Non-pigmented ciliary epithelial cell (primary cell): ENCODE results near the gene CISD3.

Experiments used
- DNase-seq: peaks from one replicate; pipeline ENCODE4 v3.0.0-alpha.2; 2010; ENCODE audit warnings: low read depth

Gene CISD3

DNA sequence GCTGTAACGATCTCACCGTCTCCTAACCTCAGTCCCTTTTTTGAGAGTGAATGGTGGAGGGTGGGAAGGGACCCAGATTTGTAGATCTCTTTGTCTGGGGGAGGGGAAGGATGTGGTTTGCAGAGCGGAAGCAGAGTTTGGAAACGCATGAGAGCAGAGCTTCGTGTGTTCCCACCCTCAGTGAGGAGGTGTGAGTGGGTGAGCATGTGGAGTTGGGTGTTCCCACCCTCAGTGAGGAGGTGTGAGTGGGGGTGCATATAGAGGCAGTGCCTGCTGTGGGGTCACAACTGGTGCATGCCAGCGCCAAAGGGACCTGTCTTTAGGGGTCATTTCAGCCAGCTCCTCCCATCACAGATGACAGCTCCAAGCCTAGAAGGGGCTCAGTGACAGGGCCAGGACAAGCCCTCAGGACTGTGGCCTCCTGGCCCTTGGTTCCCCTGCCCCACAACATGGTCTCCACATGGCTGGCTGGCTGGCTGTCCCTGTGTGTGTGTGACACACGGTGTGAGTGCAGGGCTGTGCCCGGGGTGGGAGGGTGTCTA, 1.8 kb upstream of the CISD3 start:
- DNase-seq, result no peak

DNA sequence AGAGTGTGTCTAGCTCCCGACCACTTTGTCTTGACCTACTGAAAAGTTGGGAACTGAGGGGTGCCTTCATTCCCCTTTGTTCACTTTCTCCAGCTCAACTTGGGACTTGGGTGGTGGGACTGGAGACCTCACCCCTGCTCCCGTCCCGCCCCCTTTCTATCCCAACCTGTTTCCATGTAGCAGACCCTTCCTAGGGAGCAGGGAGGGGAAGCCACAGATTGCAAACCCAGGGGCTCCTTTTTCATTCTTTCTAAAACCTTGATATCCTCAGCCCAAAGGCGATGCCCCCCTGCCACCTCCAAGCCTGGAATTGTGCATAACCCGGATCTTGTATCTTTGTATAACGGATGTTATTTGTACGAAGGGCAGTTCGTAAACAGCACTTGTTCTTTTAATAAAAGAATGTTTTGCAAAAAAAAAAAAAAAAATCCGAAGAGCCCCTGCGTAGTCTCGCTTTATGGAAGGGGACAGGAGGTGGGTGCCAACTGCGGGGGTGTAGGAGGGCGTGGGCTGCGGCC, 714 bp upstream of the CISD3 start:
- DNase-seq, result no peak

DNA sequence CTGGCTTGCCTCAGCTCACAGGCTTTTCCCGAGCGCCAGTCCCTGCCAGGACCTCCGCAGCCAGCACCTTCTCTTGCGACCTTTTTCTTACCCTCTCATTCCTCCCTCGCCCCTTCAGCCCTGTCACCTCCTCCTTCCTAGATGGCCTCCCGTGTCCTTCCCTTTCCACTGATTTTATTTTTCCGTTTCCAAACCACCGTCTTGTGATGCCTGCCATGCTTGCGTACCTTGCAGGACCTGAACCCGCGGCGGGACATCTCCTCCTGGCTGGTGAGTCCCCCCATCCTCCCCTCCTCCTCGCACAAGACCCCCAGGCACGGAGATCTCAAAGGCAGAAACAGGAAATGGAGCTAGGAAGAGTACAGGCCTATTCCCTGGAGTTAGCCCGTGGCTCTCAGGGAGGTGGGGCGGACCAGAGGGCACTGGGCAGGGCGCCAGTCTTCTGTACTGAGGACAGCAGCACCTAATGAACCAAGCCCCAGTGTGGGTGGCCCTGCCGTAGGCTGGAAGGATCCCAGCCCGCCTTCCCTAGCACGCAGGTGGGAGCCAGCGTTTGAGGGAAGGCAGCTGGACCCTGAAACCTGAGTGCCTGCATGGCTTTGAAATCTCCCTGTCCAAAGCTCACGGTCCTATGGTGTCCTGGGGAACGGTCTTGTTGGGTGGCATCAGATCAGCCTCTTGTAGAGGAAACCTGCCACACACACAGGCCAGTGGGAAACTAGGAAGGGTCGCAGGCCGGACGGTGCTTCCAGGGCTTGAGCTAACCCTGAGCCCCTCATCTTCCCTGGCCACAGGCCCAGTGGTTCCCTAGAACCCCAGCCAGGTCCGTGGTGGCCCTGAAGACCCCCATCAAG, 612 bp downstream of the CISD3 start:
- DNase-seq, result no peak

DNA sequence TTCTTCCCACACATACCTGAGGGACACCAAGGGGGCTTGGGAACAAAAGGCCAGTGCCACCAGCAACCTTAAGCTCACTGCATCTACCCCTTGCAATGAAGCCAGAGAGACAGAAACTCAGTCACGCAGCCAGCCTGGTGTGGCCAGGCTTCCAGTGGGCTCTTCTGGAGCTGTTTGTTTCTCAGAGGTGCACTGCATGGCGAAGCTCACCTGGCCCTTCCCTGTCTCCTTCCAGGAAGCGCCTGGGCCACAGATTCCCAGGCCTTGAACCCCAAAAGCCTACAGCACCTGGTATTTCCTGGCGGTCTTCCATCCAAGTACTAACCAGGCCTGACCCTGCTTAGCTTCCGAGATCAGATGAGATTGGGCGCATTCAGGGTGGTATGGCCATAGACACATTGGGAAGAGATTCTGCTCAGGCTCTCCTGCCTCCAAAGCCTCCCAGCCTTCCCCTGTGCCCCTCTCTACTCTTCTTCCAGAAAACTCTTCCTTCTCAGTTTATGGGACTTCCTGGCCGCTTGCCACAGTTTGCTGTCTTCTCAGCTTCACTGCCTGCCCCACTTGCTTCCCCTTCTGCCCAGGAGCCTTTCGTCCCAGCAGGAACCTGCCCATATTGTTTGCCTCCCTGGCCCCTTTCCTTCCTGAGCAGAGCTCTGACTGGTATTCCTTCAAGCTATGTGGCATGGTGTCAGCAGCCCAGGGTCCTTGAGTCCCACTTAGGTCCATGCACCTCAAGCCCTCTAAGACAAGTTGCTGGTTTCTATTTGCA, 1.6 kb downstream of the CISD3 start:
- no peak for DNase-seq

DNA sequence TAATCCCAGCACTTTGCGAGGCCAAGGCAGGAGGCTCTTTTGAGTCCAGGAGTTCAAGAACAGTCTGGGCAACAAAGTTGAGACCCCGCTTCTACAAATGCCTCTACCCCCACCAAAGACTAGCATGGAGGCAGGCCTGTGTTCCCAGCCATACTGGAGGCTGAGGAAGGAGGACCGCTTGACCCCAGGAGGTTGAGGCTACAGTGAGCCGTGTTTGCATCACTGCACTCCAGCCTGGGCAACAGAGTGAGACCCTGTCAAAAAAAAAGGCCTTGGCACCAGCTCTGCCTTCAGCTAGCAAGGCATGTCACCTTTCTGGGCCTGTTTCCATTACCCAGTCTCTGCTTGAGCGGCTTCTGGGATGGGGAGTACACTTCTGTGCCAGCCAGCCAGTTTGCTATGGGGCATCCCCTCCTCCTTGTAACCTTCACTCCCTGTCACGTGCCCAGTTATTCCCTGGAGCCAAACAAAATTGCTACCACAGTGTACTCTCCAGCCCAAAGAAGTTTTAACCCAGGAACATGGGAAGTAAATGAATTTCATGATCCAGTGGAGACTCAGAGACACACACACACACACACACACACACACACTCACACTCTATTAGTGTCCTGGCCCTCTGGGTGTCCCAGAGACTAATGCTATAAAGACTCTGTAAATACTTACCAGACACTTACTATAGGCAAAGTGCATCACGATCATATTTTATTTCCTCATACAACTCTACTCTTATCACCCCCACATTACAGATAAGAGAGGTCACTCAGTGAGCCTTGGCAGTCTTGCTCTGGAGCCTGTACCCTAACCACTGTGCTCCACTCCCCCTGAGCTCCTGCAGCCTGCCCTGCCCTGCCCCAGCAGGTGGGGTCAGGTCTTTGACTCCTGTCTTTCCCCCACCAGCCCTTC, 2.5 kb downstream of the CISD3 start:
- no peak for DNase-seq

DNA sequence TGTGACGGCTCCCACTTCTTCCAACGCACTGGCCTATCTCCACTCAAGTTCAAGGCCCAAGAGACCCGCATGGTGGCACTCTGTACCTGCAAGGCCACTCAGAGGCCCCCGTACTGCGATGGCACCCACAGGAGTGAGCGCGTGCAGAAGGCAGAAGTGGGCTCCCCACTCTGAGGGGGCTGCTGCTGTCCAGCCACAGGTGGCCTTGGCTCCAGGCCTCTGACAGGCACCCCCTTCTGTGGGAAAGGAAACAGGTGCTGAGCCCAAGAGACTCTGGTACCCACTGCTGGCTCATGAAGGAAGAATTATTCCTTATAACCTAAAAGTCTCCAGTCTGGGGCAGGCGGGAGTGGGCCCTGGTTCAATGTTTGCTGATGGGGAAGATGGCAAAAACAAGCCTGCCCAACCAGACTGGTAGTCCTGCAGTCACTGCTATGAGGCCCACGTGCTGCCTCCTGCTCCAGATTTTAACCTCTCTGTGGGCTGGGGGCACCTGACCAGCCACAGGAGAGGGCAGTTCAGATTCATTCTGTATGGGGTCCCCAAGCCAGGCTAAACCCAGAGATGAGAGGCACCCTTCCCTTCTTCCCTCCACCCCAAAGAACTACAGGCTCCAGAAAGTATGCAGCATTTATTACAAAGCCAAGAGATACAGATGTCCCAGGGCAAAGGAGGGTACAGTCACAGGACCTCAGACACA, 3.3 kb downstream of the CISD3 start:
- no peak for DNase-seq

DNA sequence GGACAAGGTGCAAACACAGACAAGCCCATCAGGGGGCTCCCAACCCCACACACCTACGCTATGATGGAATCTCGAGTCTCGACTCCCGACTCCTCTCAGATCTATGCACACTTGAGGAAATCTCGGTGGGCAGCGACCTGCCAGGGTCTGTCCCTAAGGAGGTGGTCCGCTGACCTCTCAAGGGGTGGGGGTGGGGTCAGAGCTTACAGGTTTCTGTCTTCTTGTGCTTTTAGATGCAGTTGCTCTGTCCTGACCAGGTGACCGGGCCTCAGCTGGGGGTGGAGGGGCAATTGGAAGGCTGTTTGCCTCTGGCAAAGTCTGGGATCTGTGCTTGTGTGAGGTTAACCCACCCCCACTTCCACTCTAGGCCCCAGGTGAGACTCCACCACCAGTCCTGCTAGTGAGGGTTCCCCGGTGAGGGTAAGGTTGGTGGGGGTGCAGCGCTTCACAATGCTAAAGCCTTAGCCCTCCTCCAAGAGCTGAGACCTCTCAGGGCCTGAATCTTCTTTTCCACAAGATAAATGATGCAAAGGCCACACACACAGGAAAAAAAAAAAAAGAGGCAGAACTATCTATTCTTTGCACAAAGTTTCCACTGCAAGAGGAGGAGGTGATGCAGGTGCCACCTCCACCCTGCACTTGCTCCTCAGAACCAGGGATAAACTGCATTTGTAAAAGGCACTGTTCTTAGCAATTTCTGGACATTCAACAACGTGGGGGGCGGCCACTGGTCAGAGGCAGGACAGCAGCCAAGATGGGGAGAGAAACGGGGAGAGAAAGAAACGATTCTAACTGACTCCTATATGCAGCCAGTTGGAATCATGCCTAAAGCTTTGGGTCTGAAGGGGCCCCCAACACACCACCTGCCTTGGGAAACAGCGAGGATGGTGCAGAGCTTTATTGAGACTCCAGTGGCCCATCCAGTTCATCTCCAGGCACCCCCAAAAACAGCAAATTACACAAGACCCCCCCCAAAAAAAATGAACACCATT, 4.1 kb downstream of the CISD3 start:
- no peak for DNase-seq

DNA sequence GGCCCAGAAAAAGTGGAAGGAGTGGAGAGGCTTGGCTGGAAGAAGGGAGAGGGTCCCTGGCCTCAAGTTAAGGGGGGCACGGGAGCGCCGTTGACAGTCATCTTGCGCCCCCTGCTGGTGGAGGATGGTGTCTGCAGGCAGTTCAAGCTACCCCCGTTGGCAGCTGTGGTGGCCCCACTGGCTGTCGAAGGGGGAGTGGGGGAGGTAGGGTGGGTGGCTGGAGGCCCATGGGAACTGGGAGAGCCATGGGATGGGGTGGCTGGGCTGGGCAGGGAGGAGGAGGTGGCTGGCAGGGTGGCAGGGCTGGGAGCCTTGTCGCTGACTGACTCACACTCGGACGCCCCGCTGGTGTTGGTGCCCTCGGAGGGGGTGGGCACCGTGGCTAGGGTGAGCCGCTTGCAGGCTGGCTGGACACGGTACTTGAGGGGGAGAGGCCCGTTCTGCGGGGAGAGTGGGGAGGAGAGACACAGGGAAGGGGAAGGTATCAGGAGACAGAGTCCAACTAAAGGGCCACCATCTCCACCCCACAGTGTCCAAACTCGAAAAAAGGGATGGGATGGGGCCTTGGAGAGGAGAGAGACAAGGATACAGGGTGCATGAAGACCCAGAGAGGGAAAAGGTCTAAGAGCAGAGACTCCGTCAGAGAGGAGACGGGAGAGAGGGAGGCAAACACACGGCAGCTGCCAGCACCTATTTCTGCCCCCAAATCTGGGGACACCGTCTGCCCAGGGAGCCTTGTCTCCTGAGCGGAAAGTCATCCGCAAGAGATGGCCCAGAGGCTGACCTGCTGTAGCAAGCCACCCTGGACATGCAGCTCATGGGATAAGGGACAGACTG, 5.2 kb downstream of the CISD3 start:
- no peak for DNase-seq

DNA sequence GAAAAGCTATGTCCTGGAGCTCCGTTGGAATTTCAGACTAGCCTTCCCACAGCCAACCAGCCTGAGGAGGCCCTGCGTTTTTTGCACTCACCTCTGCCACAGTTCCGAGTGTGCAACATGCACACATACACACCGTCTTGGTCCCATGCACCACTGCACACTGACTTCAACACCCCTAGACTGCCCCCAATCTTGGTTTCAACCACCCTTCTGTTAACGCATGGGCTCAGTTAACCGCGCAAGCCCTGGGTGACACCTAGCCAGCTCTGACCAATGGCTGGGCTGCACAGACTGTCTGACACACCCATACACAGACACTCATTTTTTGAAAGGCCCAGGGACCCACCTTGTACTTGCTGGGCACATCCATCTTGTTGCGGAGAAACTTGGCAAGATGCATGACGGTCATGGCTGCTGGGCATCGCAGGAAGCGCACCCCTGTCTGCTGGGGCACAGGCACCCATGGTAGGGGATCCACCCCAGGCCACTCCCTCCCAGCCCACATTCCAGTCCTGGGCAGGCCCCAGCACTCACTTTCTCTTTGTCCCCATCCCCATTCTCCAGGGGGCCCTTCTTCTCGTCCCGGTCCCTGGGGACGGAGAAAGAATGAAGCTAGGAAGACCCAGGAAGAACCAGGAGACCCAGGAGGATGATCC, 8.0 kb downstream of the CISD3 start:
- no peak for DNase-seq

DNA sequence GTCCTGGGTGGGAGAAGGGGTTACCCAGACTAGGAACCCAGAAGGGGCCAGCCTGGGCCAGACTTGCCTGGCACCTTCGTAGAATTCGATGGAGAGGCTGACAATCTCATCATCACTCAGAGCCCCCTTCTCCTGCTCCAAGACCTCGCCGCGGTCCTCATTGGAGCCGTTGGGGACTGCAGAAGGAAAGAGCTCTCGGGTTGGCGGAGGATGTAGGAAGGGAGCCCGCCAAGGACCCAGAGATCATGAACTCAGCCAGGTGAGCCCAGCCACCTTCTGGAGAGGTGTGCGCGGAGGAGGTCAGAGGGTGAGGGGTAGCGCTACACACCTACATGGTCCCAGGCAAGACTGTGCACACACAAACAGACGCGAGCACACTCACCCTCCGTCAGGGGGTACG, 8.5 kb downstream of the CISD3 start:
- DNase-seq, result no peak

DNA sequence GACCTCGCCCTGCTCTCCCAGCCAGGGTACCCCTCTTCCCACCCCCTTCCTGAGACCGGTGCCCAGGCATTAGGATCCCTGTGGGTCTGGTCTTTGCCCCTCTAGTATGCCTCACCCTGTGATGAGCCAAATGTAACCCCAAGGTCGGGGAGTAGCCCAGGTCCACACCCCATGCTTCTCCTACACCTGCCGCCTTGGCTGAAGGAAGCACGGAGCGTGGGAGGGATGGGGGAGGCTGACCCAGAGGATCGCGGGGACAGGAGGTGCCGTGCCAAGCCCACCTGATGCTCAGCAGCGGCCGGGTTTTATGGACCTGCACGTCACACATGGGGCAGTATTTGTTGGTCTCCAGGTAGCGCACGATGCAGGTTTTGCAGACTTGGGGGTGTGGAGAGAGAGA, 9.2 kb downstream of the CISD3 start:
- no peak for DNase-seq

DNA sequence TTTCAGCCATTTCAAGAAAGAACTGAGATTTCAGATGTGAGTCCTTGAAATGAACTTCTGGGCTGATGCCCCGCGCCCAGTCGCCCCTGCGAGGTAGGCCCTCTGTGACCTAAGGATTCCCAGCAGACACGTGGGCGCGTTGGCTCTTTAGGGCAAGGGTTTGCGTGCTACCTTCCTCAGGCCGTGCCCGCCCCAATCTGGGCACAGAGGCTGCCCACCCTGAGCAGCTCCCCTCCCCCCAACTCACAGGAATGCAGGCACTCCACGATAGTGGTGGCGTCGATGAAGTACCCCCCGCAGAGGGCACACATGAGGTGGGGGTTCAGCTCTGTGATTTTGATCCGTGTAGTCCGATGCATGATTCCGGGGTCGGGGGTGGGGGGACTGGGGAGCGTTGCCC, 9.9 kb downstream of the CISD3 start:
- no peak for DNase-seq

DNA sequence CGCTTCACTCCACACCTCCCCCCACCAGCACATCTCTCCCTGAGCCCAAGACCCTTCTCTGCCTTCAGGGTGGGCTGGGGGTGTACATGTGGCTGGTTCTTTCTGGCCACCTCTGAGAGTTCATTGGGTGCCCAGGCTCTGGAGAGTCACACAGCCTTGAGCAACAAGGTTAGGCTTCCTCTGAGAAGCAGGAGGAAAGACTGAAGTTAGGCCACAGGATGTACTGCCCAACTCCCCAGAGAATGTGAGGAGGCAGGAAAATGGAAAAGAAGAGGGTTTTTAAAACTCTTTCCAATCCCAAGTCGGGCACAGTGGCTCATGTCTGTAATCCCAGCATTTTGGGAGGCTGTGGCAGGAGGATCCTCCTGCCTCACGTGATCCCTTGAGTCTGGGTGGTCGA, 10.7 kb downstream of the CISD3 start:
- DNase-seq, result no peak

DNA sequence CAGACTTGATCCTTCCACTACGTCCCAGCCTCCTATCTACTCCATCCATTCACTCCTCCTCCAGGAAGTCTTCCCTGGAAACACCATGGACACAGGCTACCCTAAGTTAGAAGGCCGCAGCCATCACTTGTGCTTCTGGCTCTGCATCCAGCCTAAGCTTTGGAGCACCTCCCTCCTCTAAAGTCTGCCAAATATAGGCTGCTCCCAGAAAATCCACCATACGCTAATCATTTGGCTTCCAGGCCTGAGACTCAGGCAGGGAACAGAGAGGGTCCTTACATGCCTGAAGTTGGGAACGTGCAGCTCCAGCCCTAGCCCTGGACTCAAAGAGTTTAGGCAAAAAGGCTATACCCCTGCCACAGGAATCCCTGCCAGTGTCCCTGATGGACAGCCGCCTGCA, 11.3 kb downstream of the CISD3 start:
- no peak for DNase-seq

DNA sequence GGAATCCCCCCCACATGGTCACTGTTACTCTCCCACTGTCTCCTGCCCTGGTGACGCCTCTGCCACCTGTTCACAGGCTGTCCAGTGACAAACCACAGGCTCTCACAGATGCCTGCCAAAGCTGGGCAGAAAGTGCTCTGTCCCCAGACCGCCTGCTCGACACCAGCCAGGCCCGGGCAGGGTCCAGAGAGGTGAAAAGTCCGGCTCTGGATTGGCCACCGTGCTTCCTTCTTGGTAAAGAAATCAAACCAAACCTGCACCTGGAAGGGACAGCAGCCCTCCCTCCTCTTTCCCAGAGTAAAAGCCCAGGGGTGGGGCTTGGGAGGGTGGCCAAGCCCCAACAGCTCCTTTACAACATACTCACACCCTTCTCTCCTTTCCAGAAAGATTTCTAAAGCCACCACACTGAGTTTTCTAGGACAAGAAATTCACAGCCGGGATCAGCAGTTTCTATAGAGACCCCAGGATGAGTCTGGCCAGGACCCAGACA, 11.8 kb downstream of the CISD3 start:
- DNase-seq, result no peak

DNA sequence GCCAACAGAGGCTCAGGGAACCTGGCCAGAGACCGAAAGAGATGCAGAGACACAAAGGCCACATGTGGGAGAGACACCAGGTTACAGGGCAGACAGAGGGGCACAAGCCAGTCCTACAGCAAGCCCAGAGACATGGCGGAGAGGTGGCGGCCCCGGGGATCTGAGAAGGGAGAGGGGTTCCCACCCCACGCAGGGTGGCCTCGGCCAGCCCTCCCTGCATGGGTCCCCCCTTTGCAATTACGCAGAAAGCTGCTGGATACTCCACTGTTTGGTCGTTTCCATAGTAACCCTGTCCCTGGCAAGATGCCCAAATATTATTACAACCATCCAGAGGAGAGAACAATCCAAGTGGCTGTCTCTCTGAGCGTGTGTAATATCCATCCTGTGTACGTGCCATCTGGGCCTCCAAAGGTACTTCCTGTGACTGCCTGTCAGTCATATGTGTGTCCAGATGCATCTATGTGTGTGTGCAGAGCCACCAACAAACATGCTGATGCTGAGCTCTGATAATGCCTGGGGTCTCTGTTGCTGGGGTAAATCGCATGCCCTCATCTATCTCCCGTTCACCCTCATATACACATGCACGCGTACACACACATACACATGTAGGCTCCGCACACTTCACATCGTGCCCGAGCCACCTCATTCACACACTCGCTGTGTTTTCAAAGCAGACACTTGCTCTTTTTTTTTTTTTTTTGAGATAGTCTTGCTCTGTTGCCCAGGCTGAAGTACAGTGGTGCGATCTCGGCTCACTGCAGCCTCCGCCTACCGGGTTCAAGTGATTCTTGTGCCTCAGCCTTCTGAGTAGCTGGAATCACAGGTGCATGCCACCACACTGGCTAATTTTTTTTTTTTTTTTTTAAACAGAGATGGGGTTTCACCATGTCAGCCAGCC, 12.5 kb downstream of the CISD3 start:
- peak; percentile 56 for DNase-seq

DNA sequence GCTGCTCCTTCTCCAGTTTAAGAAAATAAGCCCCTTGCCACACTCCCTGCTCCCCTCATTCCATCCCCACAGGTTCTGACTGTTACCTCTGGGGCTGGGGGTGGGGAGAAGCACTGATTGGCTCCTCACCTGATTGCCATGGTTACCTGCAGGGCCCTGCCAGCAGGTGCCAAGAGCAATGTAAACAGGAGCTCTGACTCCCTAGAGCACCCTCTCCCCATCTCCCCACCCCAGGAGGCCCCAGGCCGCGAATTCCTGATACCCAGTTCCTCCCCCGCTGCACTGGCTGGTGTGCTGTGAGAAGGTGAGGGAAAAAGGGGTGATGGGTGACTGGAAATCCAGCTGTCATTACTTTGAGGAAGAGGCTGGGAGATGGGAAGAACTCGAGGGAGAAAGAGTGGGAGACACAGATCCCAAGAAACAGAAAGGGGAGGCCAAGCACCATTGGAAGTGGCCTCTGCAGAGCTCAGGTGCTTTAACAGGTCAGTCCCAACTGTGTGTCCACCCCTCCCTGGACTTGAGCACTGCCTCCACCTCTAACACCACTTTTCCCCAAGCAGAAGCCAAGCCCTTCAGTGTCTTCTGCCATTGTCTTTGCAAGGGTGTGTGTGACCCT, 13.5 kb downstream of the CISD3 start:
- no peak for DNase-seq
